HepG2 (cell line): ENCODE results near the gene PRSS53. TPM values are rescaled to one million over a fixed set of nuclear protein-coding genes. Genes with fewer than 3 reads are reported as not detected.

ENCODE experiments used
- EEA1 ChIP-seq: sonication (generic); formaldehyde crosslinking; IDR thresholded peaks from 2 replicates; pipeline ENCODE4 v1.5.1; 2020; ENCODE audit warnings: mild to moderate bottlenecking, missing genetic modification reagents, borderline replicate concordance
- FLYWCH1 ChIP-seq: sonication (generic); formaldehyde crosslinking; IDR thresholded peaks from 2 replicates; pipeline ENCODE4 v1.8.1; 2023; ENCODE audit warnings: mild to moderate bottlenecking, missing genetic modification reagents
- GATAD2A ChIP-seq: IDR thresholded peaks from 2 replicates; pipeline ENCODE4 v1.6.1; 2016
- HOXD1 ChIP-seq: sonication (generic); formaldehyde crosslinking; IDR thresholded peaks from 2 replicates; pipeline ENCODE4 v1.5.0; 2020; ENCODE audit warnings: missing genetic modification reagents
- ISL2 ChIP-seq: sonication (generic); formaldehyde crosslinking; IDR thresholded peaks from 2 replicates; pipeline ENCODE4 v1.5.0; 2020; ENCODE audit warnings: missing genetic modification reagents
- NBN ChIP-seq: fragments of 450-650 bp; conservative IDR thresholded peaks from 2 replicates; pipeline ENCODE4 v1.6.1; 2017
- ONECUT2 ChIP-seq: sonication (generic); formaldehyde crosslinking; IDR thresholded peaks from 2 replicates; pipeline ENCODE4 v1.4.0; 2020; ENCODE audit warnings: missing genetic modification reagents
- RFX3 ChIP-seq: IDR thresholded peaks from 2 replicates; pipeline ENCODE4 v1.6.1; 2016; ENCODE audit warnings: missing biosample characterization, missing genetic modification reagents
- TOPORS ChIP-seq: sonication (generic); formaldehyde crosslinking; IDR thresholded peaks from 2 replicates; pipeline ENCODE4 v1.8.0; 2023; ENCODE audit warnings: mild to moderate bottlenecking, missing genetic modification reagents
- ZNF124 ChIP-seq: sonication (generic); formaldehyde crosslinking; IDR thresholded peaks from 2 replicates; pipeline ENCODE4 v1.4.0; 2020; ENCODE audit warnings: missing genetic modification reagents
- ZNF44 ChIP-seq: sonication (generic); formaldehyde crosslinking; IDR thresholded peaks from 2 replicates; pipeline ENCODE4 v1.5.1; 2020; ENCODE audit warnings: mild to moderate bottlenecking, missing genetic modification reagents
- ZNF773 ChIP-seq: sonication (generic); formaldehyde crosslinking; IDR thresholded peaks from 2 replicates; pipeline ENCODE4 v1.4.0; 2020; ENCODE audit warnings: missing genetic modification reagents, borderline replicate concordance
- polyA plus RNA-seq, 8 experiments: library from polyadenylated mRNA; depleted of rRNA in 3 of 8; stranded (reverse) in 7 of 8; unstranded in 1 of 8; fragments of >200 nt; fragmentation: Illumina TruSeq in 4 of 8; extraction: Trizol in 4 of 8; gene quantifications; 2 replicates each; pipeline versions ENCODE4 v1.2.1 to v1.2.3, GENCODE V29; 2011 to 2016; ENCODE audit warnings: low read depth in 4 of 8, missing spikeins in 1 of 8, mixed read lengths in 1 of 8; ENCODE audit not compliant: insufficient read depth in 1 of 8
- total RNA-seq, 5 experiments: library from RNA; depleted of rRNA; stranded (reverse); fragments of >200 nt; fragmentation: Illumina TruSeq; extraction: Trizol; gene quantifications; 2 replicates each; pipeline ENCODE4 v1.2.3, GENCODE V29; 2016; ENCODE audit warnings: low read depth in 1 of 5
- TF ChIP-seq, protein P1 (sequence below): sonication (generic); formaldehyde crosslinking; IDR thresholded peaks from 2 replicates; pipeline ENCODE4 v1.5.0; 2020; ENCODE audit warnings: mild to moderate bottlenecking, missing genetic modification reagents, borderline replicate concordance
- TF ChIP-seq, protein P2 (sequence below): sonication (generic); formaldehyde crosslinking; IDR thresholded peaks from 2 replicates; pipeline ENCODE4 v1.5.0; 2020; ENCODE audit warnings: missing genetic modification reagents, mild to moderate bottlenecking, borderline replicate concordance
- TF ChIP-seq, protein P3 (sequence below): IDR thresholded peaks from 2 replicates; pipeline ENCODE4 v1.6.1; 2016; ENCODE audit warnings: mild to moderate bottlenecking
- TF ChIP-seq, protein P4 (sequence below): sonication (generic); formaldehyde crosslinking; IDR thresholded peaks from 2 replicates; pipeline ENCODE4 v1.4.0; 2020; ENCODE audit warnings: missing genetic modification reagents
- TF ChIP-seq, protein P5 (sequence below): sonication (generic); formaldehyde crosslinking; IDR thresholded peaks from 2 replicates; pipeline ENCODE4 v1.8.0; 2023; ENCODE audit warnings: mild to moderate bottlenecking, missing genetic modification reagents

The PRSS53 gene
- total and polyA plus RNA-seq, 2 of the 13 experiments (the other 11 are each of a cell fraction or from before 2014, with no cell fraction given) = 2.2 to 7.4 TPM

DNA sequence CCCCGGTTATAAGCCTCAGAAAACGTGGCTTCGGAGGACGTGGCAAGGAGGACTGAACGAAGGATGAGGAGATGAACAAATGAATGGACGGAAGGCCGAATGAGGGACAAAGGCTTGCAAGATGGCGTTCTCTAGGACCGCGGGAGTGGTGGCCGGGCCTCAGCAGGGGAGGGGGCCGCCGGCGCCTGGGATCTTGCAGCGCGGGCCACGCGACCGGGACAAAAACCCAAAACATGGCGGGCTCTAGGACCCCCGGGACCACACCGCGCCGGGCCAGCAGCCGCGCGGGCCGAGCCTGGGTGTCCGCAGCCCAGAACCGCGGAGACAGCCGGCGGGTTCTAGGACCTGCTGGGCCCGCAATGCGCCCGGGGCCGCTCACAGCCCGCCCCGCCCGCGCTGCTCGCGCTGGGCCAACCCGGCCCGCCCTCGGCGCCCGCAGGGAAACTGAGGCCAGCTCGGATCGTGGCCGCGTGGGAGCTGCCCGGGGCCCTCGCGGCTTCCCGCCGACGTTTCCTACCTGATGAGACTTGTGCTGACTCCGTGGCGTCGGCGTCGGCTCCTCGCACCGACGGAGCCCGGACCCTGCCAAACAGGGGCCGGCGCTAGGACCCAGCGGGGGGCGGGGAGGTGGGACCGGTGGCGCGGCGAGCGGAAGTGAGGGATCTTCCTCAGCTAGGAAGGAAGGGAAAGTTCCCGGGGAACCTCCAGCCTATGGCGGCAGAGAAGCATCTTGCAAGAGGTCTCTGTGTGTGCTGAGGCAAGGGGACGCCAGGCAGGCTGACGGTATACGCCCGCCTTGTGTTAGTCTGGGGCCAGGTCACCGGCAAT, 15.4 kb downstream of the PRSS53 start (continued):
- TF ChIP-seq, protein P1, sequence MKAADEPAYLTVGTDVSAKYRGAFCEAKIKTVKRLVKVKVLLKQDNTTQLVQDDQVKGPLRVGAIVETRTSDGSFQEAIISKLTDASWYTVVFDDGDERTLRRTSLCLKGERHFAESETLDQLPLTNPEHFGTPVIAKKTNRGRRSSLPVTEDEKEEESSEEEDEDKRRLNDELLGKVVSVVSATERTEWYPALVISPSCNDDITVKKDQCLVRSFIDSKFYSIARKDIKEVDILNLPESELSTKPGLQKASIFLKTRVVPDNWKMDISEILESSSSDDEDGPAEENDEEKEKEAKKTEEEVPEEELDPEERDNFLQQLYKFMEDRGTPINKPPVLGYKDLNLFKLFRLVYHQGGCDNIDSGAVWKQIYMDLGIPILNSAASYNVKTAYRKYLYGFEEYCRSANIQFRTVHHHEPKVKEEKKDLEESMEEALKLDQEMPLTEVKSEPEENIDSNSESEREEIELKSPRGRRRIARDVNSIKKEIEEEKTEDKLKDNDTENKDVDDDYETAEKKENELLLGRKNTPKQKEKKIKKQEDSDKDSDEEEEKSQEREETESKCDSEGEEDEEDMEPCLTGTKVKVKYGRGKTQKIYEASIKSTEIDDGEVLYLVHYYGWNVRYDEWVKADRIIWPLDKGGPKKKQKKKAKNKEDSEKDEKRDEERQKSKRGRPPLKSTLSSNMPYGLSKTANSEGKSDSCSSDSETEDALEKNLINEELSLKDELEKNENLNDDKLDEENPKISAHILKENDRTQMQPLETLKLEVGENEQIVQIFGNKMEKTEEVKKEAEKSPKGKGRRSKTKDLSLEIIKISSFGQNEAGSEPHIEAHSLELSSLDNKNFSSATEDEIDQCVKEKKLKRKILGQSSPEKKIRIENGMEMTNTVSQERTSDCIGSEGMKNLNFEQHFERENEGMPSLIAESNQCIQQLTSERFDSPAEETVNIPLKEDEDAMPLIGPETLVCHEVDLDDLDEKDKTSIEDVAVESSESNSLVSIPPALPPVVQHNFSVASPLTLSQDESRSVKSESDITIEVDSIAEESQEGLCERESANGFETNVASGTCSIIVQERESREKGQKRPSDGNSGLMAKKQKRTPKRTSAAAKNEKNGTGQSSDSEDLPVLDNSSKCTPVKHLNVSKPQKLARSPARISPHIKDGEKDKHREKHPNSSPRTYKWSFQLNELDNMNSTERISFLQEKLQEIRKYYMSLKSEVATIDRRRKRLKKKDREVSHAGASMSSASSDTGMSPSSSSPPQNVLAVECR (CRISPR knock-in tag) = peak; percentile 62
- TF ChIP-seq ZNF773 (CRISPR knock-in tag) (peak; percentile 20; the same call in 1 of the 2 replicates), EEA1 (CRISPR knock-in tag) (no peak), HOXD1 (CRISPR knock-in tag) (peak; percentile 22; the same call in 1 of the 2 replicates), RFX3 (CRISPR knock-in tag) (no peak), NBN (no peak), TOPORS (CRISPR knock-in tag) (no peak), ONECUT2 (CRISPR knock-in tag) (0 out of 2 replicates have a peak, but pooled peaks have one; percentile 31), GATAD2A (CRISPR knock-in tag) (no peak; the same call in 1 of the 2 replicates), ZNF44 (CRISPR knock-in tag) (no peak), ISL2 (peak; percentile 80), ZNF124 (peak; percentile 57; the same call in 1 of the 2 replicates), FLYWCH1 (CRISPR knock-in tag) (0 out of 2 replicates have a peak, but pooled peaks have one; percentile 70)
- TF ChIP-seq, protein P2, sequence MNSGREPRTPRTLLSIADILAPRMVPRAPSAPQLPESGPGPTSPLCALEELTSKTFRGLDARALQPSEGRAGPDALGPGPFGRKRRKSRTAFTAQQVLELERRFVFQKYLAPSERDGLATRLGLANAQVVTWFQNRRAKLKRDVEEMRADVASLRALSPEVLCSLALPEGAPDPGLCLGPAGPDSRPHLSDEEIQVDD = no peak
- TF ChIP-seq, protein P3, sequence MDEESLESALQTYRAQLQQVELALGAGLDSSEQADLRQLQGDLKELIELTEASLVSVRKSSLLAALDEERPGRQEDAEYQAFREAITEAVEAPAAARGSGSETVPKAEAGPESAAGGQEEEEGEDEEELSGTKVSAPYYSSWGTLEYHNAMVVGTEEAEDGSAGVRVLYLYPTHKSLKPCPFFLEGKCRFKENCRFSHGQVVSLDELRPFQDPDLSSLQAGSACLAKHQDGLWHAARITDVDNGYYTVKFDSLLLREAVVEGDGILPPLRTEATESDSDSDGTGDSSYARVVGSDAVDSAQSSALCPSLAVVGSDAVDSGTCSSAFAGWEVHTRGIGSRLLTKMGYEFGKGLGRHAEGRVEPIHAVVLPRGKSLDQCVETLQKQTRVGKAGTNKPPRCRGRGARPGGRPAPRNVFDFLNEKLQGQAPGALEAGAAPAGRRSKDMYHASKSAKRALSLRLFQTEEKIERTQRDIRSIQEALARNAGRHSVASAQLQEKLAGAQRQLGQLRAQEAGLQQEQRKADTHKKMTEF = peak; percentile 64; the same call in 1 of the 2 replicates
- TF ChIP-seq, protein P4, sequence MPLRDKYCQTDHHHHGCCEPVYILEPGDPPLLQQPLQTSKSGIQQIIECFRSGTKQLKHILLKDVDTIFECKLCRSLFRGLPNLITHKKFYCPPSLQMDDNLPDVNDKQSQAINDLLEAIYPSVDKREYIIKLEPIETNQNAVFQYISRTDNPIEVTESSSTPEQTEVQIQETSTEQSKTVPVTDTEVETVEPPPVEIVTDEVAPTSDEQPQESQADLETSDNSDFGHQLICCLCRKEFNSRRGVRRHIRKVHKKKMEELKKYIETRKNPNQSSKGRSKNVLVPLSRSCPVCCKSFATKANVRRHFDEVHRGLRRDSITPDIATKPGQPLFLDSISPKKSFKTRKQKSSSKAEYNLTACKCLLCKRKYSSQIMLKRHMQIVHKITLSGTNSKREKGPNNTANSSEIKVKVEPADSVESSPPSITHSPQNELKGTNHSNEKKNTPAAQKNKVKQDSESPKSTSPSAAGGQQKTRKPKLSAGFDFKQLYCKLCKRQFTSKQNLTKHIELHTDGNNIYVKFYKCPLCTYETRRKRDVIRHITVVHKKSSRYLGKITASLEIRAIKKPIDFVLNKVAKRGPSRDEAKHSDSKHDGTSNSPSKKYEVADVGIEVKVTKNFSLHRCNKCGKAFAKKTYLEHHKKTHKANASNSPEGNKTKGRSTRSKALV (CRISPR knock-in tag) = peak; percentile 59; the same call in 1 of the 2 replicates
- TF ChIP-seq, protein P5, sequence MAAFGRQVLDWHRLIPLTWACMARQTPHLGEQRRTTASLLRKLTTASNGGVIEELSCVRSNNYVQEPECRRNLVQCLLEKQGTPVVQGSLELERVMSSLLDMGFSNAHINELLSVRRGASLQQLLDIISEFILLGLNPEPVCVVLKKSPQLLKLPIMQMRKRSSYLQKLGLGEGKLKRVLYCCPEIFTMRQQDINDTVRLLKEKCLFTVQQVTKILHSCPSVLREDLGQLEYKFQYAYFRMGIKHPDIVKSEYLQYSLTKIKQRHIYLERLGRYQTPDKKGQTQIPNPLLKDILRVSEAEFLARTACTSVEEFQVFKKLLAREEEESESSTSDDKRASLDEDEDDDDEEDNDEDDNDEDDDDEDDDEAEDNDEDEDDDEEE (CRISPR knock-in tag) = peak; percentile 88
